Measurements from ENCODE around the gene HSD17B1.
"Not testable (repeated sequence)": the region's sequence is repeated elsewhere in the genome, so short reads cannot be mapped to it uniquely, and the experiment has no call there.

Gene HSD17B1

GRCh38 chr17:42552736-42553135 lies at the start of gene HSD17B1:
TSS of gene HSD17B1 (plus strand) at chr17:42552923. CDS start at chr17:42552934, 11 bp downstream.
- DNase-seq = not testable (repeated sequence)

GRCh38 chr17:42502926-42503325 lies 49.8 kb upstream of the HSD17B1 start:
- no peak for DNase-seq

GRCh38 chr17:42507671-42508070 lies 45.1 kb upstream of the HSD17B1 start:
- DNase-seq = no peak

- DNase-seq = no peak
Observed at GRCh38 chr17:42508426-42509165, 44.1 kb upstream of the HSD17B1 start.

- DNase-seq = no peak
Observed at GRCh38 chr17:42509409-42509808, 43.3 kb upstream of the HSD17B1 start.

- DNase-seq = no peak
Observed at GRCh38 chr17:42509841-42510240, 42.9 kb upstream of the HSD17B1 start.

- DNase-seq = no peak
Observed at GRCh38 chr17:42512246-42512645, 40.5 kb upstream of the HSD17B1 start.

GRCh38 chr17:42512733-42513251 lies 39.9 kb upstream of the HSD17B1 start:
- no peak for DNase-seq

GRCh38 chr17:42513686-42514085 lies 39.0 kb upstream of the HSD17B1 start:
- DNase-seq = no peak

GRCh38 chr17:42514279-42514678 lies 38.4 kb upstream of the HSD17B1 start:
- DNase-seq = no peak

- no peak for DNase-seq
Observed at GRCh38 chr17:42514867-42515266, 37.9 kb upstream of the HSD17B1 start.

- DNase-seq = peak; percentile 80
Observed at GRCh38 chr17:42517516-42517915, 35.2 kb upstream of the HSD17B1 start.

GRCh38 chr17:42518046-42518754 lies 34.5 kb upstream of the HSD17B1 start:
- DNase-seq = no peak

- no peak for DNase-seq
Observed at GRCh38 chr17:42518755-42519545, 33.8 kb upstream of the HSD17B1 start.

GRCh38 chr17:42519546-42520491 lies 32.9 kb upstream of the HSD17B1 start:
- DNase-seq = no peak

- no peak for DNase-seq
Observed at GRCh38 chr17:42520540-42520951, 32.2 kb upstream of the HSD17B1 start.

GRCh38 chr17:42521036-42521435 lies 31.7 kb upstream of the HSD17B1 start:
- DNase-seq = no peak

- no peak for DNase-seq
Observed at GRCh38 chr17:42521666-42522262, 31.0 kb upstream of the HSD17B1 start.

- DNase-seq = no peak
Observed at GRCh38 chr17:42522263-42522790, 30.4 kb upstream of the HSD17B1 start.

- DNase-seq = no peak
Observed at GRCh38 chr17:42522798-42523278, 29.9 kb upstream of the HSD17B1 start.

- no peak for DNase-seq
Observed at GRCh38 chr17:42525221-42525620, 27.5 kb upstream of the HSD17B1 start.
